Central memory CD8-positive, alpha-beta T cell (primary cell): Measurements from ENCODE around the gene LCA5L.
"Not testable (repeated sequence)": the region's sequence is repeated elsewhere in the genome, so short reads cannot be mapped to it uniquely, and the experiment has no call there.

Experiments used
- ATAC-seq: fragments of 150-1000 bp; cut with Tn5 transposase; replicated peaks from 2 replicates; pipeline ENCODE4 v1.10.0; 2022; ENCODE audit warnings: mild to moderate bottlenecking, moderate FRiP score, moderate number of reproducible peaks; ENCODE audit not compliant: poor library complexity, severe bottlenecking; ENCODE audit errors: extremely low read depth
- DNase-seq, 2 donors: peaks; one replicate each; pipeline ENCODE4 v3.0.0; 2021; ENCODE audit warnings: low spot score in 2 of 2
- H3K27ac Mint-ChIP-seq: one replicate; pipeline ENCODE4 v1.8.0; 2022; ENCODE audit warnings: low read depth, mild to moderate bottlenecking, moderate library complexity, mixed read lengths
- H3K27me3 Mint-ChIP-seq: one replicate; pipeline ENCODE4 v1.8.0; 2022; ENCODE audit warnings: mixed read lengths
- H3K36me3 Mint-ChIP-seq: one replicate; pipeline ENCODE4 v1.8.0; 2022; ENCODE audit warnings: mild to moderate bottlenecking, moderate library complexity, mixed read lengths; ENCODE audit not compliant: insufficient read depth
- H3K4me1 Mint-ChIP-seq: one replicate; pipeline ENCODE4 v1.8.0; 2022; ENCODE audit warnings: mixed read lengths
- H3K4me3 Mint-ChIP-seq: one replicate; pipeline ENCODE4 v1.8.0; 2022; ENCODE audit warnings: mild to moderate bottlenecking, moderate library complexity, mixed read lengths
- H3K9me3 Mint-ChIP-seq: one replicate; pipeline ENCODE4 v1.8.0; 2022; ENCODE audit warnings: mixed read lengths

Gene LCA5L

GRCh38 chr21:39392981-39393380 is 52.6 kb downstream of the LCA5L start:
- no peak for DNase-seq
- ATAC-seq = no peak
- H3K27me3 Mint-ChIP-seq = no peaks in the 10 kb centered on the region
- H3K4me1 Mint-ChIP-seq = peaks cover 23% of the 10 kb centered on the region
- no peaks in the 10 kb centered on the region for H3K9me3 Mint-ChIP-seq
- peaks cover 42% of the 10 kb centered on the region for H3K36me3 Mint-ChIP-seq
- no peak overlapping the region for H3K4me3 Mint-ChIP-seq
- no peak overlapping the region for H3K27ac Mint-ChIP-seq

GRCh38 chr21:39390212-39390765 is 55.3 kb downstream of the LCA5L start:
- Mint-ChIP-seq H3K36me3 (peaks cover 35% of the 10 kb centered on the region), H3K27ac (no peak overlapping the region), H3K27me3 (no peaks in the 10 kb centered on the region), H3K9me3 (no peaks in the 10 kb centered on the region), H3K4me3 (no peak overlapping the region), H3K4me1 (peaks cover 23% of the 10 kb centered on the region)
- ATAC-seq = no peak
- DNase-seq = no peak

- H3K36me3 Mint-ChIP-seq = peaks cover 30% of the 10 kb centered on the region
- no peak for ATAC-seq
- H3K4me3 Mint-ChIP-seq = peak overlapping the region; percentile 86
- no peaks in the 10 kb centered on the region for H3K27me3 Mint-ChIP-seq
- H3K4me1 Mint-ChIP-seq = peaks cover 23% of the 10 kb centered on the region
- DNase-seq = no peak
- peak overlapping the region; percentile 87 for H3K27ac Mint-ChIP-seq
- no peaks in the 10 kb centered on the region for H3K9me3 Mint-ChIP-seq
Observed at GRCh38 chr21:39388811-39389155, 56.8 kb downstream of the LCA5L start.

- Mint-ChIP-seq H3K27me3 (no peaks in the 10 kb centered on the region), H3K36me3 (peaks cover 30% of the 10 kb centered on the region), H3K4me3 (peak overlapping the region; percentile 86), H3K4me1 (peaks cover 23% of the 10 kb centered on the region), H3K27ac (peak overlapping the region; percentile 87), H3K9me3 (no peaks in the 10 kb centered on the region)
- DNase-seq (peak; percentile 72 to 87), ATAC-seq (peak; percentile 87)
Observed at GRCh38 chr21:39388038-39388810, 57.4 kb downstream of the LCA5L start.

- DNase-seq (peak; percentile 77 to 88), ATAC-seq (peak; percentile 44)
- Mint-ChIP-seq H3K36me3 (peaks cover 30% of the 10 kb centered on the region), H3K4me3 (peak overlapping the region; percentile 86), H3K27ac (peak overlapping the region; percentile 87), H3K4me1 (peaks cover 23% of the 10 kb centered on the region), H3K9me3 (no peaks in the 10 kb centered on the region), H3K27me3 (no peaks in the 10 kb centered on the region)
Observed at GRCh38 chr21:39387461-39388037, 58.0 kb downstream of the LCA5L start.

- no peak for ATAC-seq
- no peak for DNase-seq
- Mint-ChIP-seq H3K9me3 (no peaks in the 10 kb centered on the region), H3K4me3 (peak overlapping the region; percentile 86), H3K27ac (peak overlapping the region; percentile 87), H3K4me1 (peaks cover 29% of the 10 kb centered on the region), H3K36me3 (peaks cover 26% of the 10 kb centered on the region), H3K27me3 (no peaks in the 10 kb centered on the region)
Observed at GRCh38 chr21:39386899-39387298, 58.7 kb downstream of the LCA5L start.

GRCh38 chr21:39386194-39386593 is 59.4 kb downstream of the LCA5L start:
- Mint-ChIP-seq H3K36me3 (peaks cover 21% of the 10 kb centered on the region), H3K27ac (no peak overlapping the region), H3K4me1 (peaks cover 31% of the 10 kb centered on the region), H3K27me3 (no peaks in the 10 kb centered on the region), H3K9me3 (no peaks in the 10 kb centered on the region), H3K4me3 (peak overlapping the region; percentile 29)
- DNase-seq = no peak
- no peak for ATAC-seq

- no peaks in the 10 kb centered on the region for H3K9me3 Mint-ChIP-seq
- H3K4me3 Mint-ChIP-seq = peak overlapping the region; percentile 29
- ATAC-seq = no peak
- DNase-seq = peak in 1 of 2 donors; percentile 34
- H3K27ac Mint-ChIP-seq = peak overlapping the region; percentile 29
- peaks cover 35% of the 10 kb centered on the region for H3K4me1 Mint-ChIP-seq
- peaks cover 18% of the 10 kb centered on the region for H3K36me3 Mint-ChIP-seq
- H3K27me3 Mint-ChIP-seq = no peaks in the 10 kb centered on the region
Observed at GRCh38 chr21:39385299-39386145, 60.1 kb downstream of the LCA5L start.

- DNase-seq (no peak), ATAC-seq (no peak)
- Mint-ChIP-seq H3K27ac (peak overlapping the region; percentile 29), H3K27me3 (no peaks in the 10 kb centered on the region), H3K36me3 (peaks cover 19% of the 10 kb centered on the region), H3K4me1 (peaks cover 36% of the 10 kb centered on the region), H3K9me3 (no peaks in the 10 kb centered on the region), H3K4me3 (no peak overlapping the region)
Observed at GRCh38 chr21:39384674-39385298, 60.8 kb downstream of the LCA5L start.

GRCh38 chr21:39382096-39382495 is 63.5 kb downstream of the LCA5L start:
- H3K9me3 Mint-ChIP-seq, DNase-seq, H3K27ac Mint-ChIP-seq, ATAC-seq, H3K36me3 Mint-ChIP-seq: not testable (repeated sequence)
- Mint-ChIP-seq H3K4me3 (peak overlapping the region; percentile 6), H3K4me1 (peaks cover 19% of the 10 kb centered on the region), H3K27me3 (peaks cover 17% of the 10 kb centered on the region)

- ATAC-seq (no peak), DNase-seq (no peak)
- Mint-ChIP-seq H3K27me3 (peaks cover 26% of the 10 kb centered on the region), H3K36me3 (peaks cover 9% of the 10 kb centered on the region), H3K27ac (peak overlapping the region; percentile 92), H3K9me3 (no peaks in the 10 kb centered on the region), H3K4me3 (peak overlapping the region; percentile 89), H3K4me1 (peaks cover 19% of the 10 kb centered on the region)
Observed at GRCh38 chr21:39381009-39381408, 64.6 kb downstream of the LCA5L start.
